T-helper 1 cell treated with Interleukin-12 subunit alpha and Interleukin-12 subunit beta and Interleukin-4 antibody, amounts not matched to agents 30 ng/mL and 1 ng/mL, for 36 hours (primary cell): ENCODE results near the gene TECPR2. TPM values are rescaled to one million over a fixed set of nuclear protein-coding genes. Genes with fewer than 3 reads are reported as not detected.
"Not testable (repeated sequence)": the region's sequence is repeated elsewhere in the genome, so short reads cannot be mapped to it uniquely, and the experiment has no call there.

Experiments
- intact Hi-C: fragments of 100-400 bp; cut with micrococcal nuclease; formaldehyde crosslinking; loops from one replicate; pipeline ENCODE4 v1.15.1; 2024
- total RNA-seq: library from RNA; stranded (reverse); gene quantifications from 2 replicates; pipeline ENCODE4 v1.2.3, GENCODE V29; 2022

The TECPR2 gene
- total RNA-seq, 1 donor from 2014 or later = 13.3 TPM

DNA sequence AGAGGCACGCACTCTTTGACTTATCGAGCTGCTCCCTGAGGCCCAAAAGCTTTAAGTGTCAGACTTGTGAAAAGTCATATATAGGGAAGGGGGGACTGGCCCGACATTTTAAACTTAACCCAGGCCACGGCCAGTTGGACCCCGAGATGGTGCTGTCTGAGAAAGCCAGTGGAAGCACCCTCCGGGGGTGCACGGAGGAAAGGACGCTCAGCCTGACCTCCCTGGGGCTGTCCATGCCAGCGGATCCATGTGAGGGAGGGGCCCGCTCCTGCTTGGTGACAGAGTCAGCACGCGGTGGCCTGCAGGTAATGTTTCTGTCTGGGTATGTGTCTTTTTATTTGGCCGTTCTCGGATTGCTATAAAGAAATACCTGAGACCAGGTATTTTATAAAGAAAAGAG lies 36.2 kb upstream of the TECPR2 start:
- intact Hi-C loops = no loop called here

DNA sequence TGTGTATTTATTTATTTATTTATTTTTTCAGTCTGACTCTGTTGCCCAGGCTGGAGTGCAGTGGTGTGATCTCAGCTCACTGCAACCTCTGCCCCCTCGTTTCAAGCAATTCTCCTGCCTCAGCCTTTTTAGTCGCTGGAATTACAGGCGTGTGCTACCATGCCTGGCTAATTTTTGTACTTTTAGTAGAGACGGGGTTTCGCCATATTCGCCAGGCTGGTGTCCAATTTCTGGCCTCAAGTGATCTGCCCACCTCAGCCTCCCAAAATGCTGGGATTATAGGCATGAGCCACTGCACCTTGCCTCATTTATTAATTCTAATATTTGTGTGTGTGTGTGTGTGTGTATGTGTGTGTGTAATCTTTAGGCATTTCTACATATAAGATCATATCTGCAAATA lies 33.4 kb upstream of the TECPR2 start:
- intact Hi-C loops = not testable (repeated sequence)

DNA sequence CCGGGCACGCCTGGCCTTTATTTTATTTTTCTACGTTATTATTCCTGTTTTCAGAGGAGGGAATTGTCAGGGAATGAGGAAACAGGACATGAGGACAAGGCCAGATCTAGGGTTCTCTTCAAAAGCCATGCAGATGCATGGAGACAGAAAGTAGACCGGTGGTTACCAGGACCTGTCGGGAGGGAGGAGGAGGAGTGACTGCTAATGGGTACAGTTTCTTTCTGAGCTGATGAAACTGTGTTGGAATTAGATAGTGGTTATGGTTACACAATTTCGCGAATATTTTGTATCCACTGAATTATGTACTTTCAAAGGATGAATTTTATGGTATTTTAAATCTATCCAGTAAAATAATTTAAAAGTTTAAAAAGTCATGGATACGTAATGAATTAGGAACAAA lies 31.9 kb upstream of the TECPR2 start:
- intact Hi-C loops = no loop called here

DNA sequence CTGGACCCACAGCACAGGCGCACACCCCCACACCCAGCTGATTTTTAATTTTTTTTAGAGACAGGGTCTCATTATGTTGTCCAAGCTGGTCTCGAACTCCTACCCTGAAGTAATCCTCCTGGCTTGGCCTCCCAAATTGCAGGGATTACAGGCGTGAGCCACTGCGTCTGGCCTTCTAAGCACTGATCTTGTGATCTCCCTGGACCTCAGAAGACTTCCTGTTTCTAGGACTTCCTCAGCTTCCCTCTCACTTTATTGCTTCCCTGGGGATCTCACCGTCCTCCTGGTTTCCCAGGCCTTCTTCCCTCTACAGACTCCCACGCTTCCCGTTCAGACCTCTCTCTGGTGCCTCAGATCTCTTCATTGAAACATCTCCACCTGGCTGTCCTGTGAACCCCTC lies 29.4 kb upstream of the TECPR2 start:
- intact Hi-C loops = no loop called here

DNA sequence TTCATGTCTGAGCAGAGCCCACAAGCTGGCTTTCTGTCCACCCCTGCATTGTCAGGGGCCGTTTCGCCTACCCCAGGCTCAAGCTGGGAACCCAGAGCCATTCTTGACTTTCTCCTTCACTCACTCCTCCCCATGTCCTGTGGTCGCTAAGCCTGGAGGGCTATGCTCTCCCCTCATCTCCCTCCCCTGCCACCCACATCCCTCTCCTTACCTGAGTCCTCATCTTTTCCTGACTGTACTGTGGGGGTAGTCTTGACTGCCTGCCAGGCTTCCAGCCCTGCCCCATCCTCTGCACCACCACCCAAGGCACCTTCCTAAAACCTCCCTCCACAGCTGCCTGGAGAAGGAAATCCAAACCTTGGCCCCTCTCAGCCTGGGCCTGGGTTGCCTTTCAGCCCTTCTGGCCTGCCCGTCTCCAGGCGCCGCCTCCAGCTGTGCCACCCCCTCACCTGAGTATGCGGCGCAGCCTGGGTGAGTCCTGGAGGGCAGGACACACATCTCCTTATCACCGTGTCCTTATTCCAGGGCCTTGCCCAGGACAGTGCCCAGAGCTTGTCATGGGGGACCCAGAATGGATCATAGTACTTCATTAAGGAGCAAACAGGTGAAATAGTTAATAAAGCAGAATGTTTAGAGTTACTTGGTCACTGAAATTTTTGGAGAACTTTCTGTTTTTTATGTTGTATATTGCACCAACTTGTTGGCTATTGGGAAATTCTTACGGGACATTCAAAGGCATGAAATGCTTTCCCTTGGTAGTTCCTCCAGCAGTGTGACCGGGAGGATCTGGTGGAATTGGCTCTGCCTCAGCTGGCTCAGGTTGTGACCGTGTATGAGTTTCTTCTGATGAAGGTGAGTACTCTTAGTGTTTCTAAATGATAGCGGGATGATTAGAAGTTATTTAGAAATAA lies 28.7 kb upstream of the TECPR2 start:
- intact Hi-C loops = no loop called here

DNA sequence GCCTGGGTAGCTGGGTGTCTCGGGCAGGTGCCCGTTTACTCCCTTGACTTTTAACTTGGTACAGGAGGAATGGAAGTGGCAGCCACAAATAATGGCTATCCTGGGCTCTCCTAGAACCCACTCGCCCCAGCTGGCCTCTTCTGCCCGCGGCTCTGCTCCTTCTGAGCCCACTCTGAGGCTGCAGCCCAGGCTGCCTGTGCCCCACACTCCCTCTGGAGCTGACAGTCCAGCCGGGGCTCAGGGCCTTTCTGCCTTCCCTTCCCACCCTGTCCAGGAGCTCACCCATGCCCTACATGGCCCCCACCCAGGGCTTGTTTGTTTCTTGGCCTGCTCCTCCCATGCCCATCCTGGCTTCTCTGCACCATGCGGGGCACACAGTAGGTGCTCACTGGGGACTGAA lies 27.6 kb upstream of the TECPR2 start:
- intact Hi-C loops = no loop called here

DNA sequence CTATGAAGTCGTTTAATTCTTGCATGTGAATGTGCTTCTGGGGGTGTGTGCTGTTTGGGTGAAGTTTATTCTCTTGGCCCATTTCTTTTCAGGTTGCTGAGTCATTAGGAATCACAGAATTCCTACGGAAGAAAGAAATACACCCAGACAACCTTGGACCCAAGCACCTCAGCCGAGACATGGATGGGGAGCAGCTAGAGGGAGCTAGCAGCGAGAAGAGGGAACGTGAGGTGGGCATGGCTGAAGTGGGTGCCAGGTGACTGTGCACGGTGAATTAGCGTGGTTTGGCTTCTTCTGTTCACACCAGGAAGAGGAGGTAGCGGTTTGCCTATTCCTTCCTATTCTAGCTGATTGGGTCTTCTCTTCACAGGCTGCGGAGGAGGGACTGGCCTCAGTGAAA lies 24.0 kb upstream of the TECPR2 start:
- intact Hi-C loops = no loop called here

DNA sequence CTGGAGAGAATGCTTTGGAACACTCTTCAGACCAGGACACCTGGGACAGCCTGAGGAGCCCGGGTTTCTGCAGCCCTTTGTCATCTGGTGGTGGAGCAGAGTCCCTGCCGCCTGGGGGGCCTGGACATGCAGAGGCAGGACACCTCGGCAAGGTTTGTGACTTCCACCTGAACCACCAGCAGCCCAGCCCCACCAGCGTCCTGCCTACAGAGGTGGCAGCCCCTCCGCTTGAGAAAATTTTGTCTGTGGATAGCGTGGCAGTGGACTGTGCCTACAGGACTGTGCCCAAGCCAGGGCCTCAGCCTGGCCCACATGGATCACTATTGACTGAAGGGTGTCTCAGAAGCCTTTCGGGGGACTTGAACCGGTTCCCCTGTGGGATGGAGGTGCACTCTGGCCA lies 21.2 kb upstream of the TECPR2 start:
- intact Hi-C loops = no loop called here

DNA sequence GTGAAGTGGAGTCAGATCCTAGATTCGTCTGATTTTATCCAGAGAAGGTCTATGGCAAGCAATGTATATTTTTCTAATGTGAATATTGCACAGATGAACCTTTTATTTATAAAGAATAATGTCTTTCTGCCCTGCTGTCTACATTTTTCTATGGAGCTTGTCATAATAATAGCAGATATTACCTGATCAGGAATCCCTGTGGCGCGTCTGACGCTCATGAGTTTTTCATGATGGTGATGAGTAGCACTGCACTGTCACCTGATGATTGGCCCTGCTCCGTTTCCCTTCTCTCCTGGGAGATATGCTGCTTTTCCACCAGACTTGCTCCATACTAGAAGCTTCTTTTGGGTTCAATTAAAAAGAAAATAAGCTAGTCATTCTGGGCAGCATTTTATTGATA lies 20.5 kb upstream of the TECPR2 start:
- intact Hi-C loops = no loop called here

DNA sequence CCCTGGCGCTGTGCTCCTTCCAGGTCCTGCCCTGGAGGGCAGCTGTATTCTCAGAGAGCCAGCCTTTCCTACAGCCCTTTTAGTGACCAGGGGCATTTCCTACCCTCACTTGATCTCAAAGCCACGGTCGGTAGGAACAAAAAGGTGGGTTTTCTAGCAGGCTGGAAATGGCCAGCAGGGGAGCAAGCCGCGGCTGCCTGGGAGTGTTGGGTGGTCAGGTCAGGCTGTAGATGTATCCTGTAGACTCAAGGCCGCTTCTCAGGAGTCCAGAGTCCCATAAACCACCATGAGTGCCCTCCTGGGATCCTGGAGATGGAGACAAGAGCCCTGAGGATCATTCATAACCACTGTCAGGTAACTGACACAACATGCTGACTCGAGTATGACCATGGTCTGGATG lies 18.7 kb upstream of the TECPR2 start:
- intact Hi-C loops = no loop called here

DNA sequence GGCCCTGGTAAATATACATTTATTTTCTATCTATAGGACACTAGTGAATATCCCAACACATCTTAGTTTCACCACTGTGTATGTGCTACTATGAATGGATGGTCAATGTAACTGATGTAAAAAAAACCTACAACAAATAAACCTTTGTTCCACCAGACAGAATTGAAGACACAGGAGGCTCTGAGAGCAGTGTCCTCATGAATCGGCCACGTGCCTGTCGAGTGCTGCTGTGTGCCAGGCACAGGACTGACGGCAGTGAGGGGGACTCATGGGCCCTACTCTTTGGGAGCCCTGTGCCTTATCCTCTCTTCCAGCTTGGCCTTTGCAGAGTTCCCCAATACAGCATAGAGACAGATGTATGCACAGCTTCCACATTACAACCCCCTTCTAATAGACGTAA lies 18.3 kb upstream of the TECPR2 start:
- intact Hi-C loops = no loop called here

DNA sequence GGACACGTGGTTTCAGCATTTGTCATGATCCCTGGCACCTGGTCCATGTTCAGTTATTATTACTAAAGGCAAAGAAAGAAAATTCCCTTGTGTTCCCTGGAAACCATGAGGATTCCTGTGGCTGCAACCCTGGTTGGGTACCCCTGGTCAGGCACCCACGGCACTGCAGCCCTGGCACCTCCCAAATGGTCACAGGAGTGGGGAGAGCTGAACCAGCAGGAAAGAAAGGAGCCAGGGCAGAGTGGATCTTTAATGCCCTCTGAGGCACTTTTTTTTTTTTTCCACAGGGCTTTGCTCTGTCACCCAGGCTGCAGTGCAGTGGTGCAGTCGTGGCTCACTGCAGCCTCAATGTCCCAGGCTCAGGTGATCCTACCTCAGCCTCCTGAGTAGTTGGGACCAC lies 17.5 kb upstream of the TECPR2 start:
- intact Hi-C loops = no loop called here

DNA sequence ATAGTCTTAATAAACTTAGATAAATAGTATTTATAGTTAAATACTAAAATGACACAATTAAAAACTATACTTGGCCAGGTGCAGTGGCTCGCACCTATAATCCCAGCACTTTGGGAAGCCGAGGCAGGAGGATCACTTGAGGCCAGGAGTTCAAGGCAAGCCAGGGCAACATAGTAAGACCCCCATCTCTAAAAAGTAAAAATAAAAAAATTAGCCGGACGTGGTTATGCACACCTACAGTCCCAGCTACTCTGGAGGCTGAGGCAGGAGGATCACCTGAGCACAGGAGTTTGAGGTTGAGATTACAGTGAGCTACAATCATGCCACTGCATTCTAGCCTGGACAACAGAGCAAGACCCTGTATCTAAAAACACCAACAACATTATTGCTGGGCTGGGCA lies 16.1 kb upstream of the TECPR2 start:
- intact Hi-C loops = no loop called here

DNA sequence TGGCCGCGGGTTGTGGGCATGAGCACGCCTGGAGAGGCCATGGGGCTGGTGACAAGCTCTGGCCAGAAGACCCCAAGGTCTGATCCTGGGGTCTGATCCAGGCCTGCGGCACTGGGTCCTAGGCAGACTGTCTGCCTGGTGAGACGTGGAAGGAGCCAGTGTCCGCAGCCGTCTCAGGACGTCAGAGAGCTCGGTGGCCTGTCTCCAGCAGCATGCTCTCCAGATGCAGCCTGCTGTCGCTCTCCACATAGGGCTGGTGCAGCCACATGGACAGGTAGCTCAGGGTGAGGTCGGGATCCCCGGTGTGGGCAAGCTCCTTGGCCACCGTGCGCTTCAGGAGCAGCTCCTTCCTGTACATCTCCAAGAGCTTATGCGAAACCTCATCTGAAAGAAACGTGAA lies 14.4 kb upstream of the TECPR2 start:
- intact Hi-C loops = no loop called here

DNA sequence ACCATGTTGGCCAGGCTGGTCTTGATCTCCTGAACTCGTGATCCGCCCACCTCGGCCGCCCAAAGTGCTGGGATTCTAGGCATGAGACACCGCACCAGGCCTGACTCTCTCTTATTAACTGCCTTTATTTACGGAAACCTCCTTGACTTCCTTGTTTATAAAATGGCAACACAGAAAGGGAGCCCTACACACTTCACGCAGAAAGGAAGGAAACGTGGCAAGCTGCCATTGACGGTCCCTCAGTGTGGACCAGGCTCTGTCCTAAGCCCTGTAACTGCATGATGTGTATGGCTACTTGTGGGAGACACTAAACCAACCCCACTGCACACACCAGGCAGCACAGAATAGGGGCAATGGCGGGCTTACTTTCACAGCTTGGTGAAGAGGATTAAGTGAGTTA lies 11.7 kb upstream of the TECPR2 start:
- intact Hi-C loops = no loop called here

DNA sequence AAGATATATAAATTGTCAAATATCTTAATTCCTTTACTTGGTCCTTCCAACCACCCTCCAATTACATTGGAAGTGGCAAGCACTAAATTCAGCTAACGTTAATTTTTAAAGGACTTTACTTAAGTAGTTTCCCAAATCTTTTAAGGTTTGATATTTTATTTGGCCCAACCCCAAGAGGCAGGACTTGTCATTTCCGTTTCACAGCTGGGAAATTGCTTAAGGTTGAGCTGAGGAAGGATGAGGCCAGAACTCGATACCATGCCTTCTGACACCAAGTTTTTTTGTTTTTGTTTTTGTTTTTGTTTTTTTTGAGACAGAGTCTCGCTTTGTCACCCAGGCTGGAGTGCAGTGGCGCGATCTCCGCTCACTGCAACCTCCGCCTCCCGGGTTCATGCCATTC lies 11.1 kb upstream of the TECPR2 start:
- intact Hi-C loops = not testable (repeated sequence)

DNA sequence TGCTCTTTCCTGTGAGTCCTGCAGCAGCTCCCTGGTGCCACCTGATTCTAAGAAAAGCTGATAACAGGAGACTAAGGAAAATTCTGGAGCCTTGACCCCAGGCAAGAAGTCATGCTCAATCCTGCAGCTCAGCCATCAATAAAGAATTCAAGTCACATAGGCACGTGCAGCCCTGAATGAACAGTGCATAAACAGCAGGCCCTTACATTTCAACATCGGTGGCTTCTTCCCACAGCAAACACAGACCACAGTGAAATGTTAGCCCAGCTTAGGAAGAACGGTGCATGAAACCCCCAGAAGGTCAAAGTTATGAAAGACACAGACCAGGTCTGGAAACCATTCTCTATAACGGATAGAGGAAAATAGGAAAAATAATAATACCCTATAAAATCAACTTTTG lies 10.5 kb upstream of the TECPR2 start:
- intact Hi-C loops = no loop called here

DNA sequence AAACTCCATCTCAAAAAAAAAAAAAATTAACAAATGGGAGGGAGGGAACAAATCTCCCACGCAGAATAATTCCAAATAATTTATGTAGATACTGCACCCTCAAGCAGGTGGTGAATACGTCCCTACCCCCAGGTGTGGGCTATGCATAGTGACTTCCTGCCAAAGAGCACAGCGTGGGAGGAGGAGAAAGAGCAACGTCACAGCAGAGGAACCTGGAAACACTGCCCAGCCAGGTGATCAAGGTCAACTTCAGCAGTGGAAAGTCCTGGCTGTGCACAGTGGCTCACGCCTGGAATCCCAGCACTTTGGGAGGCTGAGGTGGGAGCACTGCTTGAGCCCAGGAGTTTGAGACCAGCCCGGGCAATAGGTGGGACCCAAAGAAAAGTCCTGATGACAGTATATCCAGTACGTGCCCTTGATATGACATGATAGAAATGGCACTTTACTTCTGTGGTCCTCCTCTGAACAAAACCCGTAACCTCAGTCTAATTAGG lies 9.6 kb upstream of the TECPR2 start:
- intact Hi-C loops = no loop called here

DNA sequence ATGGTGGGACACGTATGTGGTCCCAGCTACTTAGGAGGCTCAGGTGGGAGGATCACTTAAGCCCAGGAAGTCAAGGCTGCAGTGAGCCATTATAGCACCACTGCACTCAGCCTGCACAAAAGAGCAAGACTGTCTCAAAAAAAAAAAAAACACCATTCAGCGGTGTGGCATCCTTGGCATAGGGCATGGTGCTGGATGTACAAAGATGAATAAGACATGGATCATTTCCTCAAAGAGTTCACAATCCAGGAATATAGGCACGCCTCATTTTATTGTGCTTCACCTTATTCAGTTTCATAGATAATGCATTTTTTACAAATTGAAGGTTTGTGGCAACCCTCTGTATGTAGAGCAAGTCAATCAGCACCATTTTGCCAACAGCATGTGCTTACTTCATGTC lies 6.5 kb upstream of the TECPR2 start:
- intact Hi-C loops = no loop called here

DNA sequence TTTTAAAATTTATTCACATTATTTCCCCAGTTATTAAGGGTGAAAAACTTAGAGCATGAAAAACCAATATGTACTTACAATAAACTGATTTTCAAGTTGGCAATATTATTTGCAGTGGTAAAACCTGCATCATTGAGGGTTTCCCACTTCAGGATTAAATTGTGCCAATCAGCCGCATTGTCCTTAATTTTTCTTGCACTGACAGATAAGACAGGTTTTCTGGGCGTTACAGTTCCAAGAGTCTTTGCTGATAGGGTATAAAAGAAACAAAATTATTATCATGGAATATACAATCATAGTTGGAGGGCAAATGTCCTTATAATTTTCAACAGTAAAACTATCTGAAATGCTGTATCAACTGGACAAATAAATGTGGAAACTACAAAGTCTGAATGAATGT lies 3.4 kb upstream of the TECPR2 start:
- intact Hi-C loops = no loop called here

DNA sequence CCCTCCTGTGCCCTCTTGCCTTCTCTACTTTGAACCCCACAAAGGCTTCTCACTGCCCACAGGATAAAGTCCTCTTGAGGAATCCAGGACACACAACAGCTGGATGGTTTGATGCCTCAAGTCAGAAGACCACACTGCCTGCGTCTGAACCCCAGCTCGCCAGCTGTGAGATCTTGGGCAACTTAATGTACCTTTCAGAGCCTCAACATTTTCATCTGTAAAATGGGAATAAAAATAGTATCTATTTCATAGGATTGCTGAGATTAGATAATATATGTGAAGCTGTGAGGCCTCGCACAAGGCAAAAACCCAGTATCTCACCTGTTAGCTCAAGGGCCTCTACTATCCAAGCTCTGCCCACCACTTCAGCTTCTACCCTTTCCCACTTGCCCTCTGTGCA lies 2.4 kb upstream of the TECPR2 start:
- intact Hi-C loops = loop anchor here (5.0 kb wide), 3 partner anchors 273 to 1267 kb away; partner anchors contain the start of genes HSP90AA1 and KLC1

DNA sequence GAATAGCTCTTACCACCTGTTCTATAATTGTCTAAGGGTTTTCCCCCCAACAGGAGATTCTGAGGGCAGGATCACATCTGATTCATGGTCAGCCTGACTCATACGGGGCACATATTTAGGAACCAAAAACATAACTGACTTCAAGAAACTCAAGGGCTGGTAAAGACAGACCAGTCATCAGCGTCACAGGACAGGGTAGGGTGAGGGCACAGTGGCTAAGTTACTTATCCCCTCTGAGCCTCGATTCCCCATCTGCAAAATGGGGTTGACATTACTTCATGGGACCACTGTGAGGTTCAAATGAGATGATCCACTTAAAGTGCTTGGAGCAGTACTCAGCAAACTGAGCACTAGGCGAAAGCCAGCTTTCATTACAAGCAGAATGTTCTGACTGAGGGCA lies 657 bp upstream of the TECPR2 start:
- intact Hi-C loops = loop anchor here (1.0 to 5.0 kb wide), 12 partner anchors 43 to 1265 kb away; partner anchors contain the start of genes ANKRD9, HSP90AA1, KLC1 and MOK
